ENCODE measurements around the gene SOAT2.

DNA sequence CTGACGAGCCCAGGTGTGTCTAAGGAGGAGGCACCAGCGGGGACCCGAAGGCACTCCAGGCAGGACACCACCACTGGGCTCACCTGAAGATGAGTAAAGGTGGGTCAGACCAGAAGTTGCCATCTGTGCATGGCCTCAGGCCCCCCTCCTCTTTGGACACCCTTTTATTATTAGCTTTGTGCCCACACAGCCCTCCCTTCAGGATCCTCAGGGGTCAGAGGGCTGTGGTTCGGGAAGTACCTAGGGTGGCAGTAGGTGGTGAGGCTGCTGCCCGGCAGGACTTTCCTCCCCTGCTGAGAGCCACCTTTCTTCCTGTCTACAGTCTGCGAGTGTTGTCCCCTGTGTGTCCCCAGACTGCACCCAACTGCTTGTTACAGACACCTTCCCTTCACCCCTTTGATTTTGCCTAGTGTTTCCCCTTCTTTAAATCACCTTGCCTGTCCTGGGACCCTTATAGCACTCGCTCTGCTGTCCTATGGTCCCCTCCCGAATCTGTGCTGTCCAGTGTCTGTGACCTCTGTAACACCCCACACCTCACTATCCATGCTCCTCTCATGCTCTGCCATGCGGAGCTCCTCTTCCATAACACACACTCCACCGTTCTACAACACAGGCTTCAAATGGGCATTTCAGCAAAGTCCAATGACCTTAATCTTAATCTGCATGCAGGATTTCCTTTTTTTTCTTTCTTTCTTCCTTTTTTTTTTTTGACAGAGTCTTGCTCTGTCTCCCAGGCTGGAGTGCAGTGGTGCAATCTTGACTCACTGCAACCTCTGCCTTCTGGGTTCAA lies 25.7 kb downstream of the SOAT2 start:
- TF ChIP-seq POLR2A (IDR thresholded peaks at IDR 0.05) (no peak), POLR2AphosphoS5 (IDR thresholded peaks at IDR 0.05) (no peak), EP300 (IDR thresholded peaks at IDR 0.05) (no peak)
- TF ChIP-seq, protein P1, sequence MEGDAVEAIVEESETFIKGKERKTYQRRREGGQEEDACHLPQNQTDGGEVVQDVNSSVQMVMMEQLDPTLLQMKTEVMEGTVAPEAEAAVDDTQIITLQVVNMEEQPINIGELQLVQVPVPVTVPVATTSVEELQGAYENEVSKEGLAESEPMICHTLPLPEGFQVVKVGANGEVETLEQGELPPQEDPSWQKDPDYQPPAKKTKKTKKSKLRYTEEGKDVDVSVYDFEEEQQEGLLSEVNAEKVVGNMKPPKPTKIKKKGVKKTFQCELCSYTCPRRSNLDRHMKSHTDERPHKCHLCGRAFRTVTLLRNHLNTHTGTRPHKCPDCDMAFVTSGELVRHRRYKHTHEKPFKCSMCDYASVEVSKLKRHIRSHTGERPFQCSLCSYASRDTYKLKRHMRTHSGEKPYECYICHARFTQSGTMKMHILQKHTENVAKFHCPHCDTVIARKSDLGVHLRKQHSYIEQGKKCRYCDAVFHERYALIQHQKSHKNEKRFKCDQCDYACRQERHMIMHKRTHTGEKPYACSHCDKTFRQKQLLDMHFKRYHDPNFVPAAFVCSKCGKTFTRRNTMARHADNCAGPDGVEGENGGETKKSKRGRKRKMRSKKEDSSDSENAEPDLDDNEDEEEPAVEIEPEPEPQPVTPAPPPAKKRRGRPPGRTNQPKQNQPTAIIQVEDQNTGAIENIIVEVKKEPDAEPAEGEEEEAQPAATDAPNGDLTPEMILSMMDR (IDR thresholded peaks at IDR 0.05): no peak

Data from gastroesophageal sphincter (tissue), 3 donors.